ENCODE results near the gene AP4M1.

DNA sequence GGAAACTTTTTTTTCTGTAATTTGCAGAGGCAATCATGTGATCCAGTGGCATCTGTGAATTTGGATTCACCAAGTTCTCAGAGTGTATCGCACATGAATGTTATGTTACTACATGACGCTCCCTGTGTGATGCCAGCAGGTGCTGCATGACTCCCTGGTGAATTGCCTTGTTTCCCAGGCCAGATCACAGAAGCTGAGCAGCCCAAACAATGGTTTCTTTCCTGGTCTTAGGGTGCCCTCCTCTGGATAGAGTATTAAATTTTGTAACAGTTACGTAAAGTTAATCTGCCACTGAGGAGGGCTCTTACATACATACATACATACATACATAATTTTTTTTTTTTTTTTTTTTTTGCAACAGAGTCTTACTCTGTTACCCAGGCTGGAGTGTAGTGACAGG is 48.2 kb upstream of the AP4M1 start:
- TF ChIP-seq, protein P1, sequence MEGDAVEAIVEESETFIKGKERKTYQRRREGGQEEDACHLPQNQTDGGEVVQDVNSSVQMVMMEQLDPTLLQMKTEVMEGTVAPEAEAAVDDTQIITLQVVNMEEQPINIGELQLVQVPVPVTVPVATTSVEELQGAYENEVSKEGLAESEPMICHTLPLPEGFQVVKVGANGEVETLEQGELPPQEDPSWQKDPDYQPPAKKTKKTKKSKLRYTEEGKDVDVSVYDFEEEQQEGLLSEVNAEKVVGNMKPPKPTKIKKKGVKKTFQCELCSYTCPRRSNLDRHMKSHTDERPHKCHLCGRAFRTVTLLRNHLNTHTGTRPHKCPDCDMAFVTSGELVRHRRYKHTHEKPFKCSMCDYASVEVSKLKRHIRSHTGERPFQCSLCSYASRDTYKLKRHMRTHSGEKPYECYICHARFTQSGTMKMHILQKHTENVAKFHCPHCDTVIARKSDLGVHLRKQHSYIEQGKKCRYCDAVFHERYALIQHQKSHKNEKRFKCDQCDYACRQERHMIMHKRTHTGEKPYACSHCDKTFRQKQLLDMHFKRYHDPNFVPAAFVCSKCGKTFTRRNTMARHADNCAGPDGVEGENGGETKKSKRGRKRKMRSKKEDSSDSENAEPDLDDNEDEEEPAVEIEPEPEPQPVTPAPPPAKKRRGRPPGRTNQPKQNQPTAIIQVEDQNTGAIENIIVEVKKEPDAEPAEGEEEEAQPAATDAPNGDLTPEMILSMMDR (IDR thresholded peaks at IDR 0.05), result peak in 2 of 3 donors; percentile 49 to 53
- TF ChIP-seq POLR2A (IDR thresholded peaks at IDR 0.05), result no peak
- no peak for TF ChIP-seq POLR2AphosphoS5 (IDR thresholded peaks at IDR 0.05)

Measured in breast epithelium (tissue), 3 donors.